Caco-2 (cell line): ENCODE data around the gene TFR2. TPM values are rescaled to one million over a fixed set of nuclear protein-coding genes. Genes with fewer than 3 reads are reported as not detected.
"Not testable (repeated sequence)": the region's sequence is repeated elsewhere in the genome, so short reads cannot be mapped to it uniquely, and the experiment has no call there.

ENCODE experiments used
- BruUV-seq: library from RNA; stranded (reverse); fragments of 400-500 nt; replicated peaks from 2 replicates; lab custom pipeline; 2021; lab: Mats Ljungman, UMichigan
- CTCF ChIA-PET: fragments of 300-600 bp; sonication (Branson Sonifier 250); formaldehyde crosslinking; loops from one replicate; lab custom pipeline; 2022; ENCODE audit warnings: antibody characterized with exemption; lab: Charles Lee
- POLR2A ChIA-PET: fragments of 300-600 bp; sonication (Branson Sonifier 250); formaldehyde crosslinking; loops from one replicate; lab custom pipeline; 2022; ENCODE audit warnings: antibody characterized with exemption; lab: Charles Lee
- DNase-seq, 2 experiments: peaks; one replicate each; pipeline versions ENCODE4 v3.0.0 to v3.0.0-alpha.2; 2020 to 2022
- H3K27me3 ChIP-seq: replicated peaks from 2 replicates; pipeline ENCODE4 v1.6.0; 2011; ENCODE audit warnings: low read length; ENCODE audit not compliant: control insufficient read depth, insufficient read depth
- H3K36me3 ChIP-seq: 2 replicates; pipeline ENCODE4 v1.5.1; 2011; ENCODE audit warnings: low read length; ENCODE audit not compliant: control insufficient read depth, insufficient read depth
- H3K4me1 ChIP-seq: fragments of 250-450 bp; sonication (Bioruptor Pico); 2 replicates; pipeline ENCODE4 v1.5.1; 2020; ENCODE audit warnings: mild to moderate bottlenecking
- H3K4me3 ChIP-seq: 2 replicates; pipeline ENCODE4 v1.5.1; 2011; ENCODE audit warnings: low read depth, mild to moderate bottlenecking, control low read depth, low read length
- H3K9me3 ChIP-seq: fragments of 250-450 bp; sonication (Bioruptor Pico); 2 replicates; pipeline ENCODE4 v1.5.1; 2020; ENCODE audit warnings: mild to moderate bottlenecking, moderate library complexity
- H3K27ac Mint-ChIP-seq: one replicate; pipeline ENCODE4 v1.8.0; 2022; ENCODE audit warnings: mixed read lengths; ENCODE audit not compliant: unreplicated experiment
- H3K27me3 Mint-ChIP-seq: one replicate; pipeline ENCODE4 v1.8.0; 2022; ENCODE audit warnings: mixed read lengths; ENCODE audit not compliant: insufficient read depth, unreplicated experiment
- H3K36me3 Mint-ChIP-seq: one replicate; pipeline ENCODE4 v1.8.0; 2022; ENCODE audit warnings: mild to moderate bottlenecking, mixed read lengths; ENCODE audit not compliant: insufficient read depth, unreplicated experiment
- H3K4me1 Mint-ChIP-seq: one replicate; pipeline ENCODE4 v1.8.0; 2022; ENCODE audit warnings: low read depth, mixed read lengths; ENCODE audit not compliant: unreplicated experiment
- H3K4me3 Mint-ChIP-seq: one replicate; pipeline ENCODE4 v1.8.0; 2022; ENCODE audit warnings: mild to moderate bottlenecking, moderate library complexity, mixed read lengths; ENCODE audit not compliant: unreplicated experiment
- H3K9me3 Mint-ChIP-seq: one replicate; pipeline ENCODE4 v1.8.0; 2022; ENCODE audit warnings: mixed read lengths; ENCODE audit not compliant: unreplicated experiment
- CTCF ChIP-seq, 2 experiments: fragments of 200-600 bp in 1 of 2; IDR thresholded peaks; 1 replicate in 1 of 2; 2 replicates in 1 of 2; pipeline versions ENCODE4 v1.5.1 to v1.8.0; 2011 to 2022; ENCODE audit warnings: antibody characterized with exemption in 1 of 2, control low read depth in 1 of 2, inconsistent platforms in 1 of 2, low read depth in 1 of 2, low read length in 1 of 2, mild to moderate bottlenecking in 1 of 2, moderate library complexity in 1 of 2; ENCODE audit not compliant: insufficient read depth in 1 of 2, severe bottlenecking in 1 of 2, unreplicated experiment in 1 of 2
- intact Hi-C: fragments of 100-400 bp; cut with micrococcal nuclease; formaldehyde crosslinking; loops from one replicate; pipeline ENCODE4 v1.10.0; 2022; ENCODE audit not compliant: unreplicated experiment
- total RNA-seq: library from RNA; stranded (reverse); gene quantifications from 2 replicates; pipeline ENCODE4 v1.2.3, GENCODE V29; 2022

The TFR2 gene
- total RNA-seq, 1 experiment from 2014 or later = 9.7 TPM

- Mint-ChIP-seq H3K27ac (no peak overlapping the region), H3K4me1 (no peaks in the 10 kb centered on the region), H3K9me3 (no peaks in the 10 kb centered on the region), H3K4me3 (no peak overlapping the region), H3K36me3 (peaks cover 20% of the 10 kb centered on the region), H3K27me3 (no peaks in the 10 kb centered on the region)
- Histone ChIP-seq H3K27me3 (no peaks in the 10 kb centered on the region; the same call in 1 of the 2 replicates), H3K4me1 (no peaks in the 10 kb centered on the region), H3K36me3 (no peaks in the 10 kb centered on the region), H3K4me3 (no peak overlapping the region), H3K9me3 (no peaks in the 10 kb centered on the region)
- ChIA-PET POLR2A (no interaction called here), CTCF (interaction anchor here (0.6 kb wide), 1 partner anchor 193 kb away, joined by 3 read pairs; no protein-coding TSS in a partner anchor)
- BruUV-seq = no TSS peak
- DNase-seq = no peak
- no peak for TF ChIP-seq CTCF (IDR thresholded peaks at IDR 0.05; ENCODE audit: insufficient read depth in 1 of 2, low read depth in 1 of 2, low read length in 1 of 2, severe bottlenecking in 1 of 2, unreplicated experiment in 1 of 2)
- intact Hi-C loops = loop anchor here (2.0 kb wide), 2 partner anchors 19 to 67 kb away; no protein-coding TSS in a partner anchor
Observed at GRCh38 chr7:100671353-100672327, 30.3 kb upstream of the TFR2 start.

DNA sequence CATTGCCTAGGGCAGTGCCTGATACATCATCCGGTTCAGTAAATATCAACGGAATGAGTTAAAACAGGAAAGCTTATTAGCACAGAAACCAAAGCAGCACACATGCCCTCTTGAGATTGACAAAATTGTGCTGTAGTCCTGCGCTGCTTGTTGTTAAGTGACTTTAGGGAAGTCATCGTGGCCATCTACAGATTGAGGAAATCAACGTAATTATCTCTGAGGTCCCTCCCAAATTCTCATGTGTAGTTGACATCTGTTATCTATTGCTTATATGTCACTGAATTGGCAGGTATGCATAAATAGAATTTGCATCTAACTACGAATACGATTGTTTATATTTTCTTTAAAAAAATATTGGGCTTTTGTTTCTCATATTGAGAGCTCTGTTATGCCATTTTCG is 28.7 kb upstream of the TFR2 start:
- H3K36me3 Mint-ChIP-seq = peaks cover 14% of the 10 kb centered on the region
- H3K4me1 Mint-ChIP-seq = no peaks in the 10 kb centered on the region
- no peak overlapping the region for H3K4me3 ChIP-seq
- no peak overlapping the region for H3K27ac Mint-ChIP-seq
- no TSS peak for BruUV-seq
- H3K36me3 ChIP-seq = no peaks in the 10 kb centered on the region
- DNase-seq = no peak
- no peaks in the 10 kb centered on the region for H3K9me3 ChIP-seq
- intact Hi-C loops = no loop called here
- H3K27me3 ChIP-seq = no peaks in the 10 kb centered on the region; the same call in 1 of the 2 replicates
- no peak for TF ChIP-seq CTCF (IDR thresholded peaks at IDR 0.05; ENCODE audit: insufficient read depth in 1 of 2, low read depth in 1 of 2, low read length in 1 of 2, severe bottlenecking in 1 of 2, unreplicated experiment in 1 of 2)
- H3K4me3 Mint-ChIP-seq = no peak overlapping the region
- H3K9me3 Mint-ChIP-seq = no peaks in the 10 kb centered on the region
- no peaks in the 10 kb centered on the region for H3K27me3 Mint-ChIP-seq
- POLR2A ChIA-PET = no interaction called here
- no peaks in the 10 kb centered on the region for H3K4me1 ChIP-seq
- CTCF ChIA-PET = no interaction called here

DNA sequence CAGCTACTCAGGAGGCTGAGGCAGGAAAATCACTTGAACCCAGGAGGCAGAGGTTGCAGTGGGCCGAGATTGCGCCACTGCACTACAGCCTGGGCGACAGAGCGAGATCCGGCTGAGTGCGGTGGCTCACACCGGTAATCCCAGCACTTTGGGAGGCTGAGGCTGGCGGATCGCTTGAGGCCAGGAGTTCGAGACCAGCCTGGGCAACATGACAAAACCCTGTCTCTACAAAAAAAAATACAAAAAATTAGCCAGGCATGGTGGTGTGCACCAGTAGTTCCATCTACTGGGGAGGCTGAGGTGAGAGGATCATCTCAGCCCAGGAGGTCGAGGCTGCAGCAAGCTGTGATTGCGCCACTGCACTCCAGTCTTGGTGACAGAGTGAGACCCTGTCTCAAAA is 27.8 kb upstream of the TFR2 start:
- H3K9me3 ChIP-seq, H3K4me3 Mint-ChIP-seq, H3K36me3 ChIP-seq, DNase-seq, H3K4me3 ChIP-seq, H3K36me3 Mint-ChIP-seq, H3K27me3 Mint-ChIP-seq, H3K27me3 ChIP-seq, H3K27ac Mint-ChIP-seq, H3K4me1 ChIP-seq, intact Hi-C loops, POLR2A ChIA-PET, CTCF ChIA-PET, BruUV-seq, H3K9me3 Mint-ChIP-seq, H3K4me1 Mint-ChIP-seq: not testable (repeated sequence)
